Heart left ventricle (tissue), 13 donors: ENCODE measurements around the gene SLC29A3.

Experiments used
- POLR2A ChIP-seq, 2 donors: fragments of 450-650 bp; IDR thresholded peaks; one replicate each; pipeline ENCODE4 v1.6.1; 2017; ENCODE audit warnings: antibody characterized with exemption in 2 of 2, mild to moderate bottlenecking in 2 of 2, moderate library complexity in 2 of 2
- TF ChIP-seq, protein P1 (sequence below), 12 donors: fragments of 200-600 bp; sonication (generic) in 4 of 12; IDR thresholded peaks; one replicate each; pipeline versions ENCODE4 v1.5.0 to v1.8.0; 2018 to 2022; ENCODE audit warnings: antibody characterized with exemption in 12 of 12, mild to moderate bottlenecking in 5 of 12
- donor health status: ischemic (EF 13 %, LVEDD 7.1; RV severe dilation, severe dysfunction).
- donor health status: DM: no; HTN: yes; CAD: no.
- donor health status: DM: no; HTN: no; CAD: no.
- donor health status: ischemic (EF 25% LVEDD 6.9; RV normal size, moderate dysfunction).
- donor health status: ischemic (EF 25% LVEDD 5.7; RV mildly dilated, moderate dysfunction).
- donor health status: ischemic (EF 35%, LVEDD 5.7; RV mildly dilated, moderate dysfunction).
- donor health status: nonischemic (EF 11% LVEDD 7.7; RV severe dilation, severe dysfunction).
- donor health status: DM: yes; HTN: yes; CAD: no.
- donor health status: PGD.
- donor health status: ischemic (EF 29% LVEDD 5.4; RV normal size, mild dysfunction).
- donor health status: nonischemic (EF 23%, LVEDD 6.1; RV moderate dilation, normal function).

DNA sequence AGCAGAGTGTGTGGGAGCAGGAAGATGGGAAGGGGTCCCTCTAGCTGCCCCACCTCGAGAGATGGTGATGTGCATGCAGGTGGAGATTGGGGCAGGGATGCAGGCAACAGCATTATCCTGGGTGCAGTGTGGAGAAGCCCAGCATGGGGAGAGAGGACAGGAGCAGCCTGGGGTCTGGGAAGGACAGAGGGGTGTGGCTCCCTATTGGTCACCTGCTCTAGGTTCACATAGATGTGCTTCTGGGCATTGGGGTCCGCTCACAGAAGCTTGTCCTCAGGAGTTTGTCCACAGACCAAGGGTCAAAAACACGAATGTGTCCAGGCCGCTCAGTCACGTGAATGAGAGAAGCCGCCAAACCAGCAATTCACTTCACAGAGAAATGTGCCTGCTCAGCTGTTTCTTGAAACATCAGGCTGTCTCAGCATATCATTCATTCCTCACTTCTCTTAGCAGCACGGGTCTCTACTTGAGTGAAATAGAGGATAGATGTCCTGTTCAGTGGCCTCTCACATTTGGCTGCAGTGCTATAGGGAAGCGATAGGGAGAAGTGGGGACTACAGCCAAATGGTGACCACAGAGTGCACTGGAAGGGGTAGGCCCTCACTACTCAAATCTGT lies 11.5 kb upstream of the SLC29A3 start:
- TF ChIP-seq, protein P1, sequence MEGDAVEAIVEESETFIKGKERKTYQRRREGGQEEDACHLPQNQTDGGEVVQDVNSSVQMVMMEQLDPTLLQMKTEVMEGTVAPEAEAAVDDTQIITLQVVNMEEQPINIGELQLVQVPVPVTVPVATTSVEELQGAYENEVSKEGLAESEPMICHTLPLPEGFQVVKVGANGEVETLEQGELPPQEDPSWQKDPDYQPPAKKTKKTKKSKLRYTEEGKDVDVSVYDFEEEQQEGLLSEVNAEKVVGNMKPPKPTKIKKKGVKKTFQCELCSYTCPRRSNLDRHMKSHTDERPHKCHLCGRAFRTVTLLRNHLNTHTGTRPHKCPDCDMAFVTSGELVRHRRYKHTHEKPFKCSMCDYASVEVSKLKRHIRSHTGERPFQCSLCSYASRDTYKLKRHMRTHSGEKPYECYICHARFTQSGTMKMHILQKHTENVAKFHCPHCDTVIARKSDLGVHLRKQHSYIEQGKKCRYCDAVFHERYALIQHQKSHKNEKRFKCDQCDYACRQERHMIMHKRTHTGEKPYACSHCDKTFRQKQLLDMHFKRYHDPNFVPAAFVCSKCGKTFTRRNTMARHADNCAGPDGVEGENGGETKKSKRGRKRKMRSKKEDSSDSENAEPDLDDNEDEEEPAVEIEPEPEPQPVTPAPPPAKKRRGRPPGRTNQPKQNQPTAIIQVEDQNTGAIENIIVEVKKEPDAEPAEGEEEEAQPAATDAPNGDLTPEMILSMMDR (IDR thresholded peaks at IDR 0.05) = no peak
- no peak for TF ChIP-seq POLR2A (IDR thresholded peaks at IDR 0.05)
